Memory B cell (primary cell): ENCODE results near the gene FAM200B.

ENCODE experiments used
- ATAC-seq: fragments of 150-1000 bp; cut with Tn5 transposase; 2 replicates; pipeline ENCODE4 v1.10.0; 2021; ENCODE audit warnings: low read depth, mild to moderate bottlenecking, moderate library complexity
- DNase-seq, 2 donors: peaks; one replicate each; pipeline ENCODE4 v3.0.0; 2022; ENCODE audit warnings: low spot score in 2 of 2
- H3K27ac Mint-ChIP-seq: one replicate; pipeline ENCODE4 v1.8.0; 2022; ENCODE audit warnings: mild to moderate bottlenecking, moderate library complexity, mixed read lengths
- H3K27me3 Mint-ChIP-seq: one replicate; pipeline ENCODE4 v1.8.0; 2022; ENCODE audit warnings: mixed read lengths
- H3K36me3 Mint-ChIP-seq: one replicate; pipeline ENCODE4 v1.8.0; 2022; ENCODE audit warnings: mild to moderate bottlenecking, mixed read lengths
- H3K4me1 Mint-ChIP-seq: one replicate; pipeline ENCODE4 v1.8.0; 2022; ENCODE audit warnings: mixed read lengths
- H3K4me3 Mint-ChIP-seq: one replicate; pipeline ENCODE4 v1.8.0; 2022; ENCODE audit warnings: mild to moderate bottlenecking, moderate library complexity, mixed read lengths
- H3K9me3 Mint-ChIP-seq: one replicate; pipeline ENCODE4 v1.8.0; 2022; ENCODE audit warnings: mixed read lengths

FAM200B gene

GRCh38 chr4:15657366-15657765, 24.3 kb upstream of the FAM200B start:
- no peak for ATAC-seq
- peaks cover 9% of the 10 kb centered on the region for H3K4me1 Mint-ChIP-seq
- H3K9me3 Mint-ChIP-seq: no peaks in the 10 kb centered on the region
- no peaks in the 10 kb centered on the region for H3K36me3 Mint-ChIP-seq
- H3K27ac Mint-ChIP-seq: no peak overlapping the region
- DNase-seq: no peak
- H3K4me3 Mint-ChIP-seq: no peak overlapping the region
- H3K27me3 Mint-ChIP-seq: no peaks in the 10 kb centered on the region

GRCh38 chr4:15658136-15658770, 23.4 kb upstream of the FAM200B start:
- H3K36me3 Mint-ChIP-seq: no peaks in the 10 kb centered on the region
- no peaks in the 10 kb centered on the region for H3K9me3 Mint-ChIP-seq
- H3K4me1 Mint-ChIP-seq: peaks cover 9% of the 10 kb centered on the region
- no peak overlapping the region for H3K27ac Mint-ChIP-seq
- H3K27me3 Mint-ChIP-seq: no peaks in the 10 kb centered on the region
- ATAC-seq (no peak), DNase-seq (no peak)
- H3K4me3 Mint-ChIP-seq: no peak overlapping the region

- no peak overlapping the region for H3K27ac Mint-ChIP-seq
Measured at GRCh38 chr4:15658781-15659180, 22.8 kb upstream of the FAM200B start.

GRCh38 chr4:15659768-15660570, 21.7 kb upstream of the FAM200B start:
- ATAC-seq: no peak
- H3K4me1 Mint-ChIP-seq: peaks cover 2% of the 10 kb centered on the region
- H3K4me3 Mint-ChIP-seq: no peak overlapping the region
- H3K27me3 Mint-ChIP-seq: no peaks in the 10 kb centered on the region
- no peak for DNase-seq
- H3K9me3 Mint-ChIP-seq: no peaks in the 10 kb centered on the region
- H3K27ac Mint-ChIP-seq: no peak overlapping the region
- H3K36me3 Mint-ChIP-seq: no peaks in the 10 kb centered on the region

More at GRCh38 chr4:15658781-15659180, 22.8 kb upstream of the FAM200B start:
- ATAC-seq (no peak), DNase-seq (no peak)
- Mint-ChIP-seq H3K4me1 (peaks cover 4% of the 10 kb centered on the region), H3K36me3 (no peaks in the 10 kb centered on the region), H3K27me3 (no peaks in the 10 kb centered on the region), H3K4me3 (no peak overlapping the region), H3K9me3 (no peaks in the 10 kb centered on the region)

- no peak for DNase-seq
- Mint-ChIP-seq H3K27me3 (no peaks in the 10 kb centered on the region), H3K4me1 (no peaks in the 10 kb centered on the region), H3K4me3 (no peak overlapping the region), H3K9me3 (no peaks in the 10 kb centered on the region), H3K36me3 (no peaks in the 10 kb centered on the region), H3K27ac (no peak overlapping the region)
- no peak for ATAC-seq
Measured at GRCh38 chr4:15665753-15666365, 15.8 kb upstream of the FAM200B start.

GRCh38 chr4:15667006-15667405, 14.6 kb upstream of the FAM200B start:
- H3K9me3 Mint-ChIP-seq: no peaks in the 10 kb centered on the region
- no peaks in the 10 kb centered on the region for H3K36me3 Mint-ChIP-seq
- H3K27ac Mint-ChIP-seq: no peak overlapping the region
- no peaks in the 10 kb centered on the region for H3K4me1 Mint-ChIP-seq
- no peak for DNase-seq
- H3K4me3 Mint-ChIP-seq: no peak overlapping the region
- no peaks in the 10 kb centered on the region for H3K27me3 Mint-ChIP-seq
- no peak for ATAC-seq

GRCh38 chr4:15668566-15669435, 12.8 kb upstream of the FAM200B start:
- no peak overlapping the region for H3K27ac Mint-ChIP-seq
- no peaks in the 10 kb centered on the region for H3K4me1 Mint-ChIP-seq
- H3K27me3 Mint-ChIP-seq: no peaks in the 10 kb centered on the region
- no peak overlapping the region for H3K4me3 Mint-ChIP-seq
- ATAC-seq (no peak), DNase-seq (no peak)
- no peaks in the 10 kb centered on the region for H3K36me3 Mint-ChIP-seq
- H3K9me3 Mint-ChIP-seq: no peaks in the 10 kb centered on the region

GRCh38 chr4:15670576-15670975, 11.1 kb upstream of the FAM200B start:
- no peaks in the 10 kb centered on the region for H3K36me3 Mint-ChIP-seq
- H3K4me3 Mint-ChIP-seq: no peak overlapping the region
- no peaks in the 10 kb centered on the region for H3K27me3 Mint-ChIP-seq
- ATAC-seq: no peak
- H3K27ac Mint-ChIP-seq: no peak overlapping the region
- no peaks in the 10 kb centered on the region for H3K9me3 Mint-ChIP-seq
- no peak for DNase-seq
- no peaks in the 10 kb centered on the region for H3K4me1 Mint-ChIP-seq

GRCh38 chr4:15672101-15672500, 9.5 kb upstream of the FAM200B start:
- DNase-seq (no peak), ATAC-seq (no peak)
- no peaks in the 10 kb centered on the region for H3K27me3 Mint-ChIP-seq
- no peaks in the 10 kb centered on the region for H3K9me3 Mint-ChIP-seq
- H3K36me3 Mint-ChIP-seq: no peaks in the 10 kb centered on the region
- H3K4me1 Mint-ChIP-seq: no peaks in the 10 kb centered on the region
- H3K4me3 Mint-ChIP-seq: no peak overlapping the region
- H3K27ac Mint-ChIP-seq: no peak overlapping the region

GRCh38 chr4:15673337-15673736, 8.3 kb upstream of the FAM200B start:
- DNase-seq (no peak), ATAC-seq (no peak)
- no peak overlapping the region for H3K27ac Mint-ChIP-seq
- H3K27me3 Mint-ChIP-seq: no peaks in the 10 kb centered on the region
- no peaks in the 10 kb centered on the region for H3K36me3 Mint-ChIP-seq
- H3K4me1 Mint-ChIP-seq: no peaks in the 10 kb centered on the region
- no peaks in the 10 kb centered on the region for H3K9me3 Mint-ChIP-seq
- no peak overlapping the region for H3K4me3 Mint-ChIP-seq

- H3K36me3 Mint-ChIP-seq: no peaks in the 10 kb centered on the region
- no peak for DNase-seq
- no peaks in the 10 kb centered on the region for H3K9me3 Mint-ChIP-seq
- no peak overlapping the region for H3K27ac Mint-ChIP-seq
- no peak for ATAC-seq
- H3K4me1 Mint-ChIP-seq: no peaks in the 10 kb centered on the region
- no peak overlapping the region for H3K4me3 Mint-ChIP-seq
- H3K27me3 Mint-ChIP-seq: no peaks in the 10 kb centered on the region
Measured at GRCh38 chr4:15674046-15674445, 7.6 kb upstream of the FAM200B start.

- H3K9me3 Mint-ChIP-seq: no peaks in the 10 kb centered on the region
- ATAC-seq: no peak
- DNase-seq: no peak
- H3K27ac Mint-ChIP-seq: no peak overlapping the region
- no peaks in the 10 kb centered on the region for H3K4me1 Mint-ChIP-seq
- no peaks in the 10 kb centered on the region for H3K36me3 Mint-ChIP-seq
- H3K4me3 Mint-ChIP-seq: no peak overlapping the region
- H3K27me3 Mint-ChIP-seq: no peaks in the 10 kb centered on the region
Measured at GRCh38 chr4:15674926-15675325, 6.7 kb upstream of the FAM200B start.

- DNase-seq (no peak), ATAC-seq (no peak)
- H3K27ac Mint-ChIP-seq: no peak overlapping the region
- H3K36me3 Mint-ChIP-seq: no peaks in the 10 kb centered on the region
- H3K4me1 Mint-ChIP-seq: no peaks in the 10 kb centered on the region
- no peak overlapping the region for H3K4me3 Mint-ChIP-seq
- H3K9me3 Mint-ChIP-seq: no peaks in the 10 kb centered on the region
- no peaks in the 10 kb centered on the region for H3K27me3 Mint-ChIP-seq
Measured at GRCh38 chr4:15675356-15675755, 6.3 kb upstream of the FAM200B start.

GRCh38 chr4:15676039-15676438, 5.6 kb upstream of the FAM200B start:
- Mint-ChIP-seq H3K36me3 (no peaks in the 10 kb centered on the region), H3K9me3 (no peaks in the 10 kb centered on the region), H3K4me3 (no peak overlapping the region), H3K4me1 (no peaks in the 10 kb centered on the region), H3K27me3 (no peaks in the 10 kb centered on the region), H3K27ac (no peak overlapping the region)
- DNase-seq: no peak
- ATAC-seq: no peak
